Stimulated activated naive CD4-positive, alpha-beta T cell treated with Interleukin-2 at 50 U/mL for 16 hours (primary cell): ENCODE measurements around the gene RBM47.
"Not testable (repeated sequence)": the region's sequence is repeated elsewhere in the genome, so short reads cannot be mapped to it uniquely, and the experiment has no call there.

ENCODE experiments used
- DNase-seq: peaks from one replicate; lab custom pipeline; 2025; lab: John Stamatoyannopoulos, UW

RBM47 gene

DNA sequence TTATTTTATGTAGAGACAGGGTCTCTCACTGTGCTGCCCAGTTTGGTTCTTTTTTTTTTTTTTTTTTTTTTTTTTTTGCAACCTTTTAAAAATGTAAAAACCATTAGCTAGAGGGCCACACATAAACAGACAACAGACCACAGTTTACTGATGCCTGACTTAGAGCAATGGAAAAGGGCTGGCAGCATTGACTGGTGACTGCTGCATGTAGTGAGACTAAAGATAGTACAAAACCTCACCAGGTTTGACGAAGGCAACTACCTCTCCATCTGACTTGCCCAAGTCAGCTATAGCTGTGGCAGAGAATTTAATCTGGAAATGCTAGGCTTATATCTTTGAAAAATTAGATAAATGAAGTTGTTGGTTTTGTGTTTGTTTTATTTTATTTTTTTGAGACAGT, 102.9 kb downstream of the RBM47 start:
- DNase-seq: no peak

DNA sequence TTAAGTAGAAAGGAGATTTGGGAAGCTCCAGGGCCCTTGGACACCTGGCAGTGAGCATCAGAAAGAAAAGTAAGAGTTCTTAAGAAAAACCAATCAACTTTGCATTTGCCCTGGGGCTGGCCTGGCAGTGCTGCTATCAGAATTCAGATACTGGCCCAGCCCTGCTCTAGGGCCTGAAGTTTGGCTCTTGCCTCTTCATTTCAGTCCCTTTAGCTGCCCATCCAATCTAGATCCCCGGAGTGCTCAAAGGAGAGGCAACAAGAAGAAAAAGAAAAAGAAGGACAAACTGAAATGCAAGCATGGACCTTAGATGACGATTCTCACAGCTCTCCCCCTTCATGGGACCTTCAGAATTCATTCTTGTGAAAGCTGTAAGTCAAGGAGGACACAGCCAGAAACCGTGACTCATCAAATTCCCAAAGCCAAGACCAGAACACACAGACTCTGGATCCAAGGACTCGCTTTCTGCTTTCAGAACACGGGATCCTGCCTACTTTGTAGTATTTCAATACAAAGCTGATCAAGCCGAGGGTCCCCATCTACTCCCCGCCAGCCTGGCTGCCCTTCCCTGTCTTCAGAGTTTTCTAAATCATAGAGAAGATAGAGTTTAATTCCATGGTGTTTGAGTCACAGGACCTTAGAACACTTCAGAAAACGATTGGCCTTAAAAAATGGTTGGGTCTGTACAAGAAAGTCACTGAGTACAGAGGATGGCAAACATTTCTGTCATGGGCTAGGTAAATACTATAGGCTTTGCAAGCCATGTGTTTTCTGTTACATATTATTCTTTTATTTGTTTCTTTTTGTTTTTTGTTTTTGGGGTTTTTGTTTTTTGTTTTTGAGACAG, 103.7 kb downstream of the RBM47 start:
- DNase-seq: no peak

DNA sequence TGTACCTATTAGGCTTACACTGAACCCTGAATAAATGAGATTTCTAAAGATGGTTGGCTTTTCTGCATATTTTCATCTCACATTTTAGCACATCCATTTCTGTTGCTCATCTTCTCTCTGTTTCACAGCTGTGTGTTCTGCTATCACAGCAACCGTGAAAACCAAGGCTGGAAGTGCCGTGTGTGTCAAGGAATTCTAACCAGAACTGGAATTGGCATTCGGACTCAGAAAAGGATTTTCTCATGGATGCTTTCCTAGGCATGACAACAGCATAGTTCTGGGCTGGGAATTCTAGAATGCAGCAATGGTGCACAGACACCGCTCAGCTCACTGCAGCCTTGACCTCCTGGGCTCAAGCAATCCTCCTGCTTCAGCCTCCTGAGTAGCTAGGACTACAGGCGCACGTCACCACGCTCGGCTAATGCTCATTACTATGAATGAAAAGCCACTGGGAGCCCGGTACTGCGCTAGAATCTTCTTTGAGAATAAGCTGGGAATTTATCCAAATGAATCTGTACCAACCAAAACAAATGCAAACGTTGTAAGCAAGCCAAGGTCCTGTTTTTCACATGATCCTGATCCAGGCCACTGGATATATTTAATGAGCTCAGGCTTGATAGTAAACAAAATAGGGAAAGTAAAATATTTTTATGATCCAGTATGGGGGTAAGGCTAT, 105.2 kb downstream of the RBM47 start:
- DNase-seq: no peak

DNA sequence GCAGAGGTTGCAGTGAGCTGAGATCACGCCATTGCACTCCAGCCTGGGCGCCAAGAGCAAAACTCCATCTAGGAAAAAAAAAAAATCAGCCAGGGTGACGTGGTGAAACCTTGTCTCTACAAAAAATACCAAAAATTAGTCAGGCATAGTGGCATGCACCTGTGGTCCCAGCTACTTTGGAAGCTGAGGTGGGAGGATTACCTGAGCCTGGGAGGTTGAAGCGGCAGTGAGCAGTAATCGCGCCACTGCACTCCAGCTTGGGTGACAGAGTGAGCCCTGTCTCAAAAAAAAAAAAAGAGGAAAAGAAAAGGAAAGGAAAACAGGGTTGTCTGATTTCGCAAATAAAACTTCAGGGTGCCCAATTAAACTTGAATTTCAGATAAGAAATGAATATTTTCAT, 106.1 kb downstream of the RBM47 start:
- DNase-seq: no peak

DNA sequence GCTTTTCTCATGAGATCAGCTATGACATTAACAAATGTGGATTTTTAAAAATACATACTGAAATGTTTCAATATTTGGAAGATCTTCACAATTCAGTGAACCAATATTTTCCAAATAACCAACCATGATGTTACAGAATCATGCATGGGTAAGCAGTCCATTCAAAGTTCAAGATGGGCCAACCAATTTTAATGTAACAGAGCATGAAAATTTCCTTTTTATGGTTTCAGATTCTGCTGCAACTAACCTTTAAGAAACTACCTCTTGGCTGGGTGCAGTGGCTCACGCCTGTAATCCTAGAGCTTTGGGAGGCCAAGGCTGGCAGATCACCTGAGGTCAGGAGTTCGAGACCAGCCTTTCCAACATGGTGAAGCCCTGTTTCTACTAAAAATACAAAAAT, 107.7 kb downstream of the RBM47 start:
- DNase-seq: no peak

DNA sequence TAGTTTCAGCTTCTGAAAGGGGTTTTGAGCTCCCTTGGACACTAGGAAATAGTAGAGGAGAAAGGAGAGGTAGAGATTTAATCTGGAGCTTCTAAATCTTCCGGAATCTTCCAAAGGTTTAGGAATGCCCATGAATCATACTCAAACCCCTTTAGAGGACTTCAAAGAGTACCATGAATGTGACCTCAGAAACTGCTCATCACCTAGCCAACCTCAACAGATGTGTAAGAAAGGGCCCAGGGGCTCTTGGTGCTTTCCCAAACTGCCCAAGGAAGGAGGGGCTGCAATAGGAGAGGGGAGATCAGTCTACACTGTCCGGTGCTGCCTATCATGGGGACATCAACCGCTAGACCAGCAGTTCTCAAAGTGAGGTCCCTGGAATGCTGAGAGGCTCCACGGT, 109.1 kb downstream of the RBM47 start:
- no peak for DNase-seq

DNA sequence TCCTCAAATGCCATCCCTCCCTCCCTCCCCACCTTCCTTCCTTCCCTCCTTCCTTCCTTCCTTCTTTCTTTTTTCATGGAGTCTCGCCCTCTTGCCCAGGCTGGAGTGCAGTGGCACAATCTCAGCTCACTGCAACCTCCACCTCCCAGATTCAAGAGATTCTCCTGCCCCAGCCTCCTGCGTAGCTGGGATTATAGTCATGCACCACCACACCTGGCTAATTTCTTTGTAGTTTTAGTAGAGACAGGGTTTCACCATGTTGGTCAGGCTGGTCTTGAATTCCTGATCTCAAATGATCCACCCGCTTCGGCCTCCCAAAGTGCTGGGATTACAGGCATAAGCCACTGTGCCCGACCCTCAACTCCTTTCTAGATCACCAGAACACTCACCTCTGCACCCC, 112.6 kb downstream of the RBM47 start:
- DNase-seq: not testable (repeated sequence)

DNA sequence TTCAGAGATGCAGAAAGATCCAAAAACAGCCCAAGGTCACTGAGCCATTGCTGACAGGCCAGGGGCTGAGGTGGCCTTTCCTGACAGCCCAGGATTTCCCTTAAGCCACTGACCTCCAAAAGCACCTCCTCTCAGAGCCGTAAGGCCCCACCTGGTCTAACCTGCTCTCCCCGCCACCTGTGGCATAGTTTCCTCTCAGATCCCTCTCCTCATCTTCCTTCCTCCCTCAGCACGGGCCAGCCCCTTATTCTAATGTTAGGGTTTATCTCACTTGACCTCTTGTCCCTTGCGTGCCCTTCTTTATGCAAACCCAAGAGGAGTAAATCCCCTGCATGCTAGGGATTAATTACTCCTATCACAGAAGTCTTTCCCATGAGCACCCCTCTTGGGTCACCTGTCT, 113.0 kb downstream of the RBM47 start:
- no peak for DNase-seq

DNA sequence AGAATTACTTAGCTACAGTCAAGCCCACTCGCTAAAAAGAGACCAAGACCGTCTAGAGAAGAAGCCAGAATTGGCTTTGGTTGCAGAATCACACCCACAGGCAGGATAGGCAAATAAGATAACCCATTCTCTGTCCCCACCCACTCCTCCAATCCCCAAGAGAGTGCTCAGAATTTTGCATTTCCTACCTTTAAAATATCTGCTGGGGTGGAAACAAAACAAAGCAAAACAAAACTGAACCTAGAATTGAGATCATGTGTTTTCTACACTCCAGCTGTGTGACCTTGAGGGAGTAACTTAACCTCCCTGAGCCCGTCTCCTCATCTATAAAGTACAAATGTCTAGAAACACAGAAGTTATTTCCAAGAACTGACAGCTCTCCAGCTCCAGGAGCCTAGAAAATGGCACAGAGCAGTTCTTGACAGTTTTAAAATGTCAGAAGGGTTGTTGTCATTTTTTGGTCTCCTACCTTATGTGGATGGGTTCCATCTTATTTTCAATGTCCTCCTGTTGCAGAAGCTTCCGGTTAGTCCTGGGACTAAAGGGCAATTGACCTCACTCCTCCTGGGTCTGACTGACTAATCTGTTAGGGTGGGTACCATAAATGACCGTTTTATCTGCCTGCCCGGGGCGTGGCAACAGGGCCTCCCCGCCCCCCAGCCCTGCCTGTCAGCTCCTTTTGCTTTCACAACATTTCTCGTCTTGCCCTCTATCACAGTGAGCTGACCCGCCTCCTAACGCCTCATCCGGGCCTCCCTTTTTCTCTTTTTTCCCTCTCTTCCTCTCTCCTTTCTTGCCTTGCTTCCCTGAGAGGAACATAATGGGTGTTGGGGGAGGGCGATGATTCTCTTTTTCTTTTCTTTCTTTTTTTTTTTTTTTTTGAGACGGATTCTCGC, 114.0 kb downstream of the RBM47 start:
- DNase-seq: no peak

DNA sequence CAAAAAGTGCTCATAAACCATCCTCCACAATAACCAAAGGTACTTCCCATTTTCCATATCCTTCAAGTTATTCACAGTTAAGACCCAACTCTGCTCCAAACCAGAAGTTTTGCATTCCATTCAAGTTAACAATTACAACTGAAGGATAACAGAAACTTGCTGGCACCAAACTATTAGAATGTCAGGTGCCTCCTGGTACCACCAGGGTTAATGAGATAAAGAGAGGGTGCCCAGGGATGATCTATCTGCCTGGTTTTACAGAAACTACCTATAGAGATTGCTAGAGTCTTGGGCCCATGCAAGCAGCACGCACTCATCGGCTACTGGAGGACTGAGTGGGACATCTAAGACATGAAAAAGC, 114.6 kb downstream of the RBM47 start:
- no peak for DNase-seq

DNA sequence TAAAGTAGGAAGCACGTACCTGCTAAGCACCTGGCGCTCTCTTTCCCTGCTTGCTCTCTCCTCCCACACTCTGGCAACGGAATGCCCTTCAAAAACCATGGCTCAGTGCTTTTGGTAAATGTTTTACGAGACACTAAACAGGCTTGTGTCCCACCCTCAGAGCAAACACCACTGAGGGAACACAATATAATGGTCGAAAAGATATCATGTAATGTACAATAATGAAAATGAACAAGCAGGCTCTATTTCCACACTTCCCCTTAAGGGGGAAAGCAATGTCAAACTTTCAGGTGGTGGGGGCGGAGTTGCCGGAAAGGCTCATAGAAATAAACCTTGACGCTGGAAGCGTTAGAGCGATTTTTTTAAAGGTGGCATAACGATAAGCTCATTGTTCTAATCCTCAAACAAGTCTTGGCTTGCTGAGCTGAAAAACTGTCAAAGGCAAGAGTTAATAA, 115.1 kb downstream of the RBM47 start:
- no peak for DNase-seq

DNA sequence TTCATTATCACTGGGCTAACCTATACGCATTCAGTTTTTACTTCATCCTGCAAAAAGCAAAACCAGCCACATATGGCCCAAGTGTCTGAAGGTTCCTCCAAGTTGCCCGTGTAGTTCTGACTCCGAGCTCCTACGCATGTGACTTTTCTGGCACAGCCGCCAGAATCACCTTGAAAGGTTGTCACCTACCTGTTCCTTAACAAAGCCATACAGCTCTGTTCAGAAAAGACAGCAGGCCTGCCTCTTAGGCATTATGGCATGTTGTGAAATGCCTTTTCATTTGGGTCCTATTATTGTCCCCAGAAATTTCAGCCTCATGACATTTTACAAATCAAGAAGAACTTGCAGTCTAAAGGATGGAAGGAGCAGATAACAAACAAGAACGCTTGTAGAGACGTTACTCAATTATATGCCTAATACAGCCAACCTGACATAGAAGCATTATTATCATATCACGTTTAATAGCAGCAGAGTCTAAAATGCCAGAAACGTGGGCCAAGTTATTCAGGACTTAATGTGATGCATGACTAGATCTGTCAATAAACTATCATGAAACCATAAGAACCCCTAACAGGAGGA, 118.5 kb downstream of the RBM47 start:
- no peak for DNase-seq

DNA sequence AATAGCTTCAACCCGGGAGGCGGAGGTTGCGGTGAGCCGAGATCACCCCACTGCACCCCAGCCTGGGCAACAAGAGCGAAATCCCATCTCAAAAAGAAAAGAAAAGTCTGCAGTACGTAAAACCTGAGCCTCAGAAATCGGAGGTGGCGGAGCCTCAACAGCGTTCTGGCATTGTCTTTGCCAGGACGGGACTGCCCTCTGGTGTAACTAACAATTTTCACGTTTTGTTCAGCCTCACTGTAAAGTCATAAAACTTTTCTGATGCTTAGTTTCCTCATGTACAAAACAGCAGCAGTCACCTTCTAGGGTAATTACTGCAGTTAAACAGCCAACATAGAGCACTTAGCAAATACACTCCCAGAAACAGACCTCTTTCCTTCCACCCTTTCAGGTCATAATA, 121.7 kb downstream of the RBM47 start:
- no peak for DNase-seq

DNA sequence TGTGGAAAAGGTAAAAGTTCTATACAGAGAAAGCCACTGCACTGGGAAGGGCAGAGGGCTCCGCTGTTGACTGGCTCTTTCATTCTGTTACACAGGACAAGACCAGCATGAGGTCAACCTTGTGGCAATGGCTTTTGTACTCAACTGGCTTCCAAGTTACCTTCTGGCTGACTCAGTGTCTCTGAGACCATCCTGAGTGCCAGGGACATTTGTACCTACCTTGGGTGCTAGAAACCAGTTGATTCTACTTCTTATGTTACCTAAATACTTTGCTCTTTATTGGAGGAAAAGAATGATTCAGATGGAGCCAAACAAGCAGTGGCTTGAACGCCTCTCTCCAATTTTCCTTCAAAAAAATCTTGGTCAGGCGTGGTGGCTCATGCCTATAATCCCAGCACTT, 123.2 kb downstream of the RBM47 start:
- no peak for DNase-seq

DNA sequence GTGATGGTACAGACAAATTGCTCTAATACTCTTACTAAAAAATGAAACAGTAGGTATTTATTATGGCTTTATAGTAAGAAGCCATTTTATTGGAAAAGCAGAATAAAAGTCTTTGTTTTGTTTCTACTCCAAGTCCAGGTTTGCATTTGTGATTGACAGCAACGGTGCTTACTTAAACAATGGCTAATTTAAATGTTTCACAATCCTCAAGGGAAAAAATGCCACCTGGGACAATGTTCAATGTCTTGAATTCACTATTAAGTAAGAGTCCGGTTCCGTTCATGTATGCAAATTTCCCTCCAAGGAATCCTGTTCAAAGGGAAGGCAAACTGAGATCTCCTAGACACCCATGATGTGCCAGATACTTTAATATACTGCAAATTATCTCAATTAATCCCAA, 123.6 kb downstream of the RBM47 start:
- no peak for DNase-seq

DNA sequence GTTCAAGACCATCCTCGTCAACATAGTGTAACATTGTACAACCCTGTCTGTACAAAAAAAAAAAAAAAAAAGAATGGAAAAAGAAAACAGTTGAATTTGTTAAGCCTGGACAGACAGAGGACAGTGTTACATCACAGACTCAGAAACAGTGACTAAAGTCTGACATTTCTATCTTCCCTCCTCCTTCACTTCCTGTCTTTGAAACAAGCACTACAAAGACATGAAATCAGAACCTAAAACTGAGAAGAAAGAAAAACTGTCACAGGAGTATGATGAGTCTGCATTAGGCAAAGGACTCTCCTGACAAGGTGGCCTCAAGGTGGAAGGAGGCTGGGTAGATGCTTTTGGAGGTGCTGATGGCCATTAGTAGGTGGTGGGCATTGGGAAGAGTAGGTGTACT, 126.7 kb downstream of the RBM47 start:
- DNase-seq: no peak

DNA sequence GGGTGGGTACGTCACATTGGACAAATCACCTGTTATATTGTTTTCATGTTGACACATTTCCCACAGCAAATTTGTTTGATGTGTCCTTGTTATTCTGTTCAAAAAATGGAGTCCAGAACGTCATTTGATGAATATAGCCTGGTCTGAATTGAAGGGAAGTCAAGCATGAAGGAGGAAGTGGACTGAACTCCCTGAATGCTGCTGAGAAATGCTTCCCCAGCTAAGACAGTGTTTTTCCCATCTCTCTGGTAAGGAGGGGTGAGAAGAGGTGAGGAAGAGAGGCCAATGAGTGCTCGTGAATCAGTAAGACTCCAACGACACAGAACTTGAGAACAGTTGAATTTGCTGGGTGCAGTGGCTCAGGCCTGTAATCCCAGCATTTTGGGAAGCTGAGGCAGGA, 127.4 kb downstream of the RBM47 start:
- DNase-seq: no peak

DNA sequence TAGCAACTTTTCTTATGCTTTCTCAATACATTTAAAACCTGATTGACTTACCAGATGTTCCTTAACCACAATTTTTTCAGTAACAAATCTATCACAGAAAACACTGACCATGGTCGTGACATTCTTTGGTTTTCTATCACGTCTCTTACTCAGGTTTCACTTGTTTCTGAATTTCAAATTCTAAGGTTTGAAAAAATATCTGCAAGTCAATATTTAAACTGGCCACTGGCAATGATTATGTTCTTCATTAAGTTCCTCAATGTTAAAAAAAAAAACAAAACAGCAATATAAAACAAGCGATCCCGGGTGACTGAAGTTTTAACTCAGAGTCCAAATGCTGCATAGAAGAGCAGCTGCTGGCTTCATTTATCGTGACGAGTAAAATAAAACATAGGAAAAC, 128.9 kb downstream of the RBM47 start:
- no peak for DNase-seq

DNA sequence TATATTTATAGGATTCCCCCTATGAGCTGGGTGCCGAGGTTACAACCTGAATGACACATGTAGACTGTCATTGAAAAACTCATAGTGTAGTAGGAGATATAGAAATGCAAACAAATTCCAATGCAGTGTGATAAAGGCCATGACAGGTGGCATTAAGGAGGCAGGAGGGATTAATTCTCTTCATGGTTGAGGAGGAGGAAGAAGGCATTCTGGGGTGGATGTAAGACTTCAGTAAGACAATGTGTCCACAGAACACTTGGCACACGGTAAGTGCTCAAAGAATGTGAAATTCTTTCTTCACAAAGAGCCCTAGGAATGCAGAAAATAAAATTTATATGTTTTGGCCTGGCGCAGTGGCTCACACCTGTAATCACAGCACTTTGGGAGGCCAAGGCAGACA, 136.5 kb downstream of the RBM47 start:
- no peak for DNase-seq

DNA sequence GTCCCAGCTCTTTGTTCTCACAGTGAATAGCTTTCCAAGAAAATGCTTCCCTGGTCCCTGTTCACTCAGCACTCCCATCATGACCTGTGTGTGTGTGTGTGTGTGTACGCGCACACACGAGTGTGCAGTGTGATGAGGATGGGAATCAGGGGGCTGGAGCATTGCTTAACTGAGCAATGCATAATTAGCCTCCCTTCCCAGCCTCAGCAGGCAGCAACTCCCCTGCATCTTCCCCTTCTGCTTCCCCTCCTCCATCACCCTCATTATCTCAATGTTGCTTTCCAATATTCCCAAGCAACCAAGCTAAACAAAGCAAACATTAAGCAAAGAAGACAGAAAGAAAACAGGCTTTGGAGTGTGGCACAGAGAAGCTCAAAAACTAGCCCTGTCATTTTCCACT, 137.0 kb downstream of the RBM47 start:
- no peak for DNase-seq

DNA sequence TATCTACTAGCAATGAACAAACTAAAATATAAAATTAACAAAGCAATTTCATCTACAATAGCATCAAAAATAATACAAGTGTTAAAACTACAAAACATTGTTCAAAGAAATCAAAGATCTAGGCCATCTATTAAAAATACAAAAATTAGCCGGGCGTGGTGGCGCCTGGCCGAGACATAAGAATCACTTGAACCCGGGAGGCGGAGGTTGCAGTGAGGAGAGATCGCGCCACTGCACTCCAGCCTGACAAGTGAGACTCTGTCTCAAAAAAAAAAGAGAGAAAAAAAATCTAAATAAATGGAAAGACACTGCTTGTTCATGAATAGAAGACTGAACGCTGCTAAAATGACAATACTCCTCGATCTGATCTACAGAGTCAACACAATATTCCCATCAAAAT, 139.2 kb downstream of the RBM47 start:
- DNase-seq: no peak

DNA sequence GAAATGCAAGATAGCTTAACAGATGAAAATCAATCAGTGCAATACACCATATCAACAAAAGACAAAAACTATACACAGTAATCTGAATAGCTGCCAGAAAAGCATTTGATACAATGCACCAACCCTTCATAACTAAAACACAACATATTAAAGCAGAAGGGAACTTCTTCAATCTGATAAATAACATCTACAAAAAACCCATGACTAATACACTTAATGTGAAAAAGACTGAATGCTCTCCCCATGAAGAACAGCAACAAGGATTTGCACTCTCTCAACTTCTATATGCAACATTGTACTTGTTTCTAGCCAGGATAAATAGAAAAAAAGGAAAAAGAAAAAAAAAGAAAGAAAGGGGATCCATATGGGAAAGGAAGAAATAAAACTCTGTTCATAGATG, 139.7 kb downstream of the RBM47 start:
- no peak for DNase-seq
